ENCODE data around the gene SLC2A6.

SLC2A6 gene

GRCh38 chr9:133505901-133506652 is 27.2 kb upstream of the SLC2A6 start:
- peaks cover 12% of the 10 kb centered on the region for H3K4me1 ChIP-seq (ENCODE audit: control insufficient read depth, insufficient read depth, low read length)
- H3K4me3 ChIP-seq (ENCODE audit: low read depth, low read length), result no peak overlapping the region
- no peaks in the 10 kb centered on the region for H3K36me3 ChIP-seq (ENCODE audit: control insufficient read depth, insufficient read depth, low read length)
- no peaks in the 10 kb centered on the region for H3K27me3 ChIP-seq (ENCODE audit: control insufficient read depth, insufficient read depth, low read length)
- H3K9ac ChIP-seq (ENCODE audit: low read depth, low read length), result no peak overlapping the region
- H3K9me3 ChIP-seq (ENCODE audit: control insufficient read depth, insufficient read depth, low read length), result peaks cover 3% of the 10 kb centered on the region; the same call in 1 of the 2 replicates
- no peak overlapping the region for H3K27ac ChIP-seq (ENCODE audit: low read depth, low read length)

GRCh38 chr9:133505186-133505830 is 26.4 kb upstream of the SLC2A6 start:
- peaks cover 12% of the 10 kb centered on the region for H3K4me1 ChIP-seq (ENCODE audit: control insufficient read depth, insufficient read depth, low read length)
- H3K9me3 ChIP-seq (ENCODE audit: control insufficient read depth, insufficient read depth, low read length), result peaks cover 3% of the 10 kb centered on the region; the same call in 1 of the 2 replicates
- H3K27ac ChIP-seq (ENCODE audit: low read depth, low read length), result no peak overlapping the region
- H3K27me3 ChIP-seq (ENCODE audit: control insufficient read depth, insufficient read depth, low read length), result no peaks in the 10 kb centered on the region
- H3K4me3 ChIP-seq (ENCODE audit: low read depth, low read length), result no peak overlapping the region
- H3K36me3 ChIP-seq (ENCODE audit: control insufficient read depth, insufficient read depth, low read length), result no peaks in the 10 kb centered on the region
- H3K9ac ChIP-seq (ENCODE audit: low read depth, low read length), result no peak overlapping the region

- H3K4me3 ChIP-seq (ENCODE audit: low read depth, low read length), result no peak overlapping the region
- no peak overlapping the region for H3K27ac ChIP-seq (ENCODE audit: low read depth, low read length)
- H3K4me1 ChIP-seq (ENCODE audit: control insufficient read depth, insufficient read depth, low read length), result no peaks in the 10 kb centered on the region
- no peaks in the 10 kb centered on the region for H3K27me3 ChIP-seq (ENCODE audit: control insufficient read depth, insufficient read depth, low read length)
- H3K9me3 ChIP-seq (ENCODE audit: control insufficient read depth, insufficient read depth, low read length), result peaks cover 3% of the 10 kb centered on the region; the same call in 1 of the 2 replicates
- H3K36me3 ChIP-seq (ENCODE audit: control insufficient read depth, insufficient read depth, low read length), result no peaks in the 10 kb centered on the region
- no peak overlapping the region for H3K9ac ChIP-seq (ENCODE audit: low read depth, low read length)
These were observed 23.2 kb upstream of the SLC2A6 start for GRCh38 chr9:133502112-133502511.

GRCh38 chr9:133499892-133500270 is 21.0 kb upstream of the SLC2A6 start:
- no peak overlapping the region for H3K27ac ChIP-seq (ENCODE audit: low read depth, low read length)
- H3K9ac ChIP-seq (ENCODE audit: low read depth, low read length), result no peak overlapping the region
- no peaks in the 10 kb centered on the region for H3K4me1 ChIP-seq (ENCODE audit: control insufficient read depth, insufficient read depth, low read length)
- H3K27me3 ChIP-seq (ENCODE audit: control insufficient read depth, insufficient read depth, low read length), result no peaks in the 10 kb centered on the region
- no peaks in the 10 kb centered on the region for H3K36me3 ChIP-seq (ENCODE audit: control insufficient read depth, insufficient read depth, low read length)
- peaks cover 3% of the 10 kb centered on the region; the same call in 1 of the 2 replicates for H3K9me3 ChIP-seq (ENCODE audit: control insufficient read depth, insufficient read depth, low read length)
- no peak overlapping the region for H3K4me3 ChIP-seq (ENCODE audit: low read depth, low read length)

GRCh38 chr9:133499132-133499891 is 20.4 kb upstream of the SLC2A6 start:
- Histone ChIP-seq H3K36me3 (ENCODE audit: control insufficient read depth, insufficient read depth, low read length) (no peaks in the 10 kb centered on the region), H3K4me3 (ENCODE audit: low read depth, low read length) (no peak overlapping the region), H3K27me3 (ENCODE audit: control insufficient read depth, insufficient read depth, low read length) (no peaks in the 10 kb centered on the region), H3K9ac (ENCODE audit: low read depth, low read length) (no peak overlapping the region), H3K4me1 (ENCODE audit: control insufficient read depth, insufficient read depth, low read length) (no peaks in the 10 kb centered on the region), H3K27ac (ENCODE audit: low read depth, low read length) (no peak overlapping the region), H3K9me3 (ENCODE audit: control insufficient read depth, insufficient read depth, low read length) (peaks cover 3% of the 10 kb centered on the region; the same call in 1 of the 2 replicates)

GRCh38 chr9:133496861-133497842 is 18.3 kb upstream of the SLC2A6 start:
- H3K27me3 ChIP-seq (ENCODE audit: control insufficient read depth, insufficient read depth, low read length), result no peaks in the 10 kb centered on the region
- no peak overlapping the region for H3K4me3 ChIP-seq (ENCODE audit: low read depth, low read length)
- H3K9me3 ChIP-seq (ENCODE audit: control insufficient read depth, insufficient read depth, low read length), result peaks cover 3% of the 10 kb centered on the region; the same call in 1 of the 2 replicates
- no peaks in the 10 kb centered on the region for H3K4me1 ChIP-seq (ENCODE audit: control insufficient read depth, insufficient read depth, low read length)
- H3K27ac ChIP-seq (ENCODE audit: low read depth, low read length), result no peak overlapping the region
- H3K9ac ChIP-seq (ENCODE audit: low read depth, low read length), result no peak overlapping the region
- H3K36me3 ChIP-seq (ENCODE audit: control insufficient read depth, insufficient read depth, low read length), result no peaks in the 10 kb centered on the region

GRCh38 chr9:133495327-133496293 is 16.7 kb upstream of the SLC2A6 start:
- Histone ChIP-seq H3K36me3 (ENCODE audit: control insufficient read depth, insufficient read depth, low read length) (no peaks in the 10 kb centered on the region), H3K4me3 (ENCODE audit: low read depth, low read length) (no peak overlapping the region), H3K9ac (ENCODE audit: low read depth, low read length) (no peak overlapping the region), H3K9me3 (ENCODE audit: control insufficient read depth, insufficient read depth, low read length) (no peaks in the 10 kb centered on the region), H3K4me1 (ENCODE audit: control insufficient read depth, insufficient read depth, low read length) (no peaks in the 10 kb centered on the region), H3K27ac (ENCODE audit: low read depth, low read length) (no peak overlapping the region), H3K27me3 (ENCODE audit: control insufficient read depth, insufficient read depth, low read length) (no peaks in the 10 kb centered on the region)

GRCh38 chr9:133494636-133495326 is 15.9 kb upstream of the SLC2A6 start:
- Histone ChIP-seq H3K9ac (ENCODE audit: low read depth, low read length) (no peak overlapping the region), H3K27me3 (ENCODE audit: control insufficient read depth, insufficient read depth, low read length) (no peaks in the 10 kb centered on the region), H3K9me3 (ENCODE audit: control insufficient read depth, insufficient read depth, low read length) (no peaks in the 10 kb centered on the region)

GRCh38 chr9:133493845-133494540 is 15.1 kb upstream of the SLC2A6 start:
- no peaks in the 10 kb centered on the region for H3K36me3 ChIP-seq (ENCODE audit: control insufficient read depth, insufficient read depth, low read length)
- no peaks in the 10 kb centered on the region for H3K4me1 ChIP-seq (ENCODE audit: control insufficient read depth, insufficient read depth, low read length)
- H3K4me3 ChIP-seq (ENCODE audit: low read depth, low read length), result no peak overlapping the region
- no peak overlapping the region for H3K9ac ChIP-seq (ENCODE audit: low read depth, low read length)
- no peaks in the 10 kb centered on the region for H3K9me3 ChIP-seq (ENCODE audit: control insufficient read depth, insufficient read depth, low read length)
- H3K27me3 ChIP-seq (ENCODE audit: control insufficient read depth, insufficient read depth, low read length), result no peaks in the 10 kb centered on the region
- H3K27ac ChIP-seq (ENCODE audit: low read depth, low read length), result no peak overlapping the region

More at GRCh38 chr9:133494636-133495326, 15.9 kb upstream of the SLC2A6 start:
- no peaks in the 10 kb centered on the region for H3K4me1 ChIP-seq (ENCODE audit: control insufficient read depth, insufficient read depth, low read length)
- no peaks in the 10 kb centered on the region for H3K36me3 ChIP-seq (ENCODE audit: control insufficient read depth, insufficient read depth, low read length)
- no peak overlapping the region for H3K4me3 ChIP-seq (ENCODE audit: low read depth, low read length)
- H3K27ac ChIP-seq (ENCODE audit: low read depth, low read length), result no peak overlapping the region

All from HUES48 (cell line).